Measurements from ENCODE around the gene ENSA.

GRCh38 chr1:150678988-150679387 is 49.6 kb upstream of the ENSA start:
- TF ChIP-seq POLR2A (IDR thresholded peaks at IDR 0.05; ENCODE audit: low read depth, low read length) (no peak), SMC3 (IDR thresholded peaks at IDR 0.05; ENCODE audit: low read depth, low read length) (no peak), CTCF (conservative IDR thresholded peaks at IDR 0.05; ENCODE audit: low read depth, low read length) (no peak), FOS (IDR thresholded peaks at IDR 0.05; ENCODE audit: low read depth, low read length) (no peak), MAZ (IDR thresholded peaks at IDR 0.05; ENCODE audit: borderline replicate concordance, low read depth, low read length) (no peak), RFX5 (IDR thresholded peaks at IDR 0.05; ENCODE audit: low read depth, low read length) (no peak), RAD21 (IDR thresholded peaks at IDR 0.05; ENCODE audit: low read length) (no peak), CHD1 (IDR thresholded peaks at IDR 0.05; ENCODE audit: low read depth, low read length) (no peak), MAFK (IDR thresholded peaks at IDR 0.05; ENCODE audit: low read depth, low read length) (peak; percentile 26; the same call in 1 of the 2 replicates), CEBPB (IDR thresholded peaks at IDR 0.05; ENCODE audit: low read depth, low read length) (no peak)
